Gastroesophageal sphincter (tissue), 4 donors: ENCODE measurements around the gene TANGO6. TPM values are rescaled to one million over a fixed set of nuclear protein-coding genes. Genes with fewer than 3 reads are reported as not detected.

Source experiments
- ATAC-seq: fragments of 150-250 bp; one replicate; pipeline ENCODE4 v1.9.1; 2016; ENCODE audit warnings: mild to moderate bottlenecking, moderate library complexity
- H3K27ac ChIP-seq, 4 donors: fragments of 200-600 bp; sonication (generic) in 3 of 4; 1 replicate in 3 of 4; 2 replicates in 1 of 4; pipeline ENCODE4 v1.5.1; 2016 to 2019
- H3K27me3 ChIP-seq: fragments of 200-600 bp; sonication (generic); one replicate; pipeline ENCODE4 v1.5.1; 2019
- H3K36me3 ChIP-seq, 2 donors: fragments of 200-600 bp; sonication (generic); one replicate each; pipeline ENCODE4 v1.5.1; 2019; ENCODE audit warnings: control low read depth in 1 of 2
- H3K4me1 ChIP-seq, 3 donors: fragments of 200-600 bp; sonication (generic); 1 replicate in 2 of 3; 2 replicates in 1 of 3; pipeline ENCODE4 v1.5.1; 2016 to 2019; ENCODE audit warnings: control low read depth in 2 of 3
- H3K4me3 ChIP-seq, 2 donors: fragments of 200-600 bp; sonication (generic); one replicate each; pipeline ENCODE4 v1.5.1; 2019; ENCODE audit warnings: mild to moderate bottlenecking in 1 of 2, moderate library complexity in 1 of 2
- H3K9me3 ChIP-seq, 3 donors: fragments of 200-600 bp; sonication (generic); one replicate each; pipeline ENCODE4 v1.5.1; 2017 to 2019; ENCODE audit warnings: control low read depth in 2 of 3
- CTCF ChIP-seq, 4 experiments: fragments of 200-600 bp in 2 of 4; fragments of 450-650 bp in 2 of 4; sonication (generic) in 1 of 4; IDR thresholded peaks; one replicate each; pipeline ENCODE4 v1.5.1; 2017 to 2019; ENCODE audit warnings: antibody characterized with exemption in 4 of 4, mild to moderate bottlenecking in 2 of 4, moderate library complexity in 2 of 4
- EP300 ChIP-seq: sonication (generic); formaldehyde crosslinking; IDR thresholded peaks from one replicate; pipeline ENCODE4 v1.6.1; 2017; ENCODE audit warnings: antibody characterized with exemption, mild to moderate bottlenecking
- POLR2A ChIP-seq, 2 donors: fragments of 450-650 bp; IDR thresholded peaks; one replicate each; pipeline ENCODE4 v1.6.1; 2017; ENCODE audit warnings: antibody characterized with exemption in 2 of 2, mild to moderate bottlenecking in 2 of 2, moderate library complexity in 1 of 2
- POLR2AphosphoS5 ChIP-seq: sonication (generic); formaldehyde crosslinking; IDR thresholded peaks from one replicate; pipeline ENCODE4 v1.6.1; 2017; ENCODE audit warnings: antibody characterized with exemption
- WGBS, 2 donors: methylation state at CpG; one replicate each; pipeline ENCODE4 v1.1.5; 2018; ENCODE audit warnings: low coverage in 1 of 2; 5-methylcytosine and 5-hydroxymethylcytosine counted together
- total RNA-seq, 4 donors: library from RNA; depleted of rRNA; stranded (reverse); fragments of >200 nt; gene quantifications; one replicate each; pipeline ENCODE4 v1.1.0, GENCODE V29; 2016

TANGO6 gene
- total RNA-seq, 4 donors from 2014 or later: 19.5 to 29.7 (median 21.0) TPM

- 77 to 87% methylated on average over 6 to 7 of the region's 7 CpGs for WGBS, 2 donors
- no peak overlapping the region for H3K4me3 ChIP-seq
- H3K4me1 ChIP-seq: no peaks in the 10 kb centered on the region
- H3K9me3 ChIP-seq: no peaks in the 10 kb centered on the region
- no peak overlapping the region for H3K27ac ChIP-seq
- H3K27me3 ChIP-seq: no peaks in the 10 kb centered on the region
- H3K36me3 ChIP-seq: peaks cover 0 to 4% of the 10 kb centered on the region in 2 donors
- TF ChIP-seq EP300 (no peak), POLR2A (IDR thresholded peaks at IDR 0.05) (no peak), CTCF (IDR thresholded peaks at IDR 0.05) (no peak), POLR2AphosphoS5 (no peak)
- no peak for ATAC-seq
These were observed 234.7 kb downstream of the TANGO6 start for GRCh38 chr16:69078073-69078472.

GRCh38 chr16:69079697-69080096 lies 236.4 kb downstream of the TANGO6 start:
- no peak for ATAC-seq
- Histone ChIP-seq H3K36me3 (peaks cover 0 to 11% of the 10 kb centered on the region in 2 donors), H3K9me3 (no peaks in the 10 kb centered on the region), H3K27me3 (no peaks in the 10 kb centered on the region), H3K4me1 (peaks cover 0 to 8% (median 5%) of the 10 kb centered on the region in 3 donors), H3K27ac (no peak overlapping the region), H3K4me3 (no peak overlapping the region)
- 90 to 100% methylated on average over 2 of the region's 2 CpGs for WGBS, 2 donors
- TF ChIP-seq POLR2AphosphoS5 (no peak), CTCF (IDR thresholded peaks at IDR 0.05) (no peak), POLR2A (IDR thresholded peaks at IDR 0.05) (no peak), EP300 (no peak)

GRCh38 chr16:69083306-69083941 lies 240.1 kb downstream of the TANGO6 start:
- Histone ChIP-seq H3K36me3 (peaks cover 0 to 27% of the 10 kb centered on the region in 2 donors), H3K4me1 (peaks cover 0 to 8% (median 5%) of the 10 kb centered on the region in 3 donors), H3K27me3 (no peaks in the 10 kb centered on the region), H3K4me3 (no peak overlapping the region), H3K27ac (no peak overlapping the region), H3K9me3 (no peaks in the 10 kb centered on the region)
- no peak for ATAC-seq
- TF ChIP-seq EP300: no peak
- peak in 1 of 4 experiments; percentile 8 for TF ChIP-seq CTCF (IDR thresholded peaks at IDR 0.05)
- no peak for TF ChIP-seq POLR2AphosphoS5
- TF ChIP-seq POLR2A (IDR thresholded peaks at IDR 0.05): no peak
- no CpG with 5 or more reads among the region's 16 CpGs for WGBS, 2 donors

- WGBS, 2 donors: 22 to 25% methylated on average over 1 to 2 of the region's 2 CpGs
- no peak for TF ChIP-seq POLR2AphosphoS5
- TF ChIP-seq EP300: no peak
- TF ChIP-seq POLR2A (IDR thresholded peaks at IDR 0.05): no peak
- no peak for TF ChIP-seq CTCF (IDR thresholded peaks at IDR 0.05)
- H3K4me1 ChIP-seq: peaks cover 0 to 8% (median 5%) of the 10 kb centered on the region in 3 donors
- H3K4me3 ChIP-seq: no peak overlapping the region
- no peak for ATAC-seq
- H3K27me3 ChIP-seq: no peaks in the 10 kb centered on the region
- H3K9me3 ChIP-seq: no peaks in the 10 kb centered on the region
- no peak overlapping the region for H3K27ac ChIP-seq
- peaks cover 0 to 27% of the 10 kb centered on the region in 2 donors for H3K36me3 ChIP-seq
These were observed 241.0 kb downstream of the TANGO6 start for GRCh38 chr16:69084289-69084688.

GRCh38 chr16:69085032-69085695 lies 241.8 kb downstream of the TANGO6 start:
- H3K9me3 ChIP-seq: no peaks in the 10 kb centered on the region
- TF ChIP-seq POLR2A (IDR thresholded peaks at IDR 0.05) (no peak), CTCF (IDR thresholded peaks at IDR 0.05) (no peak), POLR2AphosphoS5 (no peak), EP300 (no peak)
- 78 to 92% methylated on average over 4 to 5 of the region's 5 CpGs for WGBS, 2 donors
- ATAC-seq: no peak
- H3K36me3 ChIP-seq: peaks cover 0 to 27% of the 10 kb centered on the region in 2 donors
- H3K4me3 ChIP-seq: no peak overlapping the region
- no peak overlapping the region for H3K27ac ChIP-seq
- no peaks in the 10 kb centered on the region for H3K27me3 ChIP-seq
- H3K4me1 ChIP-seq: peaks cover 0 to 8% (median 5%) of the 10 kb centered on the region in 3 donors
